ENCODE measurements around the gene VCY1B.
"Not testable (repeated sequence)": the region's sequence is repeated elsewhere in the genome, so short reads cannot be mapped to it uniquely, and the experiment has no call there.

The VCY1B gene

DNA sequence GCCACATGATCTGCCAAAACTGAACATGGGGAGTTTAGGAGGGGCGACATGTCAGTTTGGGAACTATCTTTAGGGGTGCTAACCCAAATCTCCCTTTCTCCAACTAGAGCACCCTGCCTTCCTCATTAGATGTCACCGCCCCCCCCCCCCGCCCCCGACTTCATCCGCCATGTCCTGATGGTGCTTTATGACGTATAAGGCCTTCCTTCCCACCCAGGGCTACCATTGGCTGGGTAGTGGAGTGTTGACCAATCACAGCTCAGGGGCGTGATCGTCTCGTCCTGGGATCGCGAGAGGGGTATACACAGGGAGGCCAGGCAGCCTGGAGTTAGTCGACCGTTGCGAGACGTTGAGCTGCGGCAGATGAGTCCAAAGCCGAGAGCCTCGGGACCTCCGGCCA is at the start of gene VCY1B:
TSS of gene VCY1B (plus strand) at position 301 of the 400 bp plus-strand sequence. CDS start at position 364, 63 bp downstream.
- DNase-seq (ENCODE audit: low read depth); H3K4me3 ChIP-seq (ENCODE audit: low read depth, low read length): not testable (repeated sequence)

GRCh38 chrY:14011916-14012315 is 44.1 kb upstream of the VCY1B start:
- H3K4me3 ChIP-seq (ENCODE audit: low read depth, low read length); DNase-seq (ENCODE audit: low read depth): not testable (repeated sequence)

DNA sequence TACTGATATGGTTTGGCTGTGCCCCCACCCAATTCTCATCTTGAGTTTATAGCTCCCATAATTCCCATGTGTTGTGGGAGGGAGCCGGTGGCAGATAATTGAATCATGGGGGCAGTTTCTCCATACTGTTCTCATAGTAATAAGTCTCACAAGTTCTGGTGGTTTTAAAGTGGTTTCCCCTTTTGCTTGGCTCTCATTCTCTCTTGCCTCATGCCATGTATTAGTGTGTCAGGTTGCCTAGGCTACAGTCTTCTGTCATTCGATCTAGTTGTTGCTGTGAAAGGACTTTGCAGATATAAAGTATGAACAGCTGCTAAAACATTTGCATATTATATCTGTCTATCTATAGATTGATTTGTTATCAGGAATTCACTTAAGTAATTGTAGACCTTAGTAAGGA is 25.6 kb upstream of the VCY1B start:
- not testable (repeated sequence) for DNase-seq (ENCODE audit: low read depth); H3K4me3 ChIP-seq (ENCODE audit: low read depth, low read length)

DNA sequence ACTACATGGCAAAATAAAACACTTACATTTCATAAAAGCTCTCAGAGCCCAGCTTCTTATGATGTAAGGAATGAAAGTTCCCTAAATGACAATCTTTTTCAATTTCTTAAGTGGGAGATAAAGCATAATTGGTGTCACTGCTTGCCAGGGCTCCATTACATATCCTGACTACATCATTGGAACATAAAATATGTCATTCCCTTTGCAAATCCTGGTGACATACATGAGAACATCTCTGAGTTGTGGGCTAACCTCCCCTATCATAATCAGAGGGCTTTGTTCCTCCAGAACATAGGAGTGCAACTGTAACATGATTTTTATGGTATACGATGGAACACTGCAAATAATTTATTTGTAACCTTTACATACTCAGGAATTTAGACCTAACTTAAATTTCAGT is 29.9 kb downstream of the VCY1B start:
- no peak for DNase-seq (ENCODE audit: low read depth)
- H3K4me3 ChIP-seq (ENCODE audit: low read depth, low read length) = no peak overlapping the region
- TF ChIP-seq, protein P1, sequence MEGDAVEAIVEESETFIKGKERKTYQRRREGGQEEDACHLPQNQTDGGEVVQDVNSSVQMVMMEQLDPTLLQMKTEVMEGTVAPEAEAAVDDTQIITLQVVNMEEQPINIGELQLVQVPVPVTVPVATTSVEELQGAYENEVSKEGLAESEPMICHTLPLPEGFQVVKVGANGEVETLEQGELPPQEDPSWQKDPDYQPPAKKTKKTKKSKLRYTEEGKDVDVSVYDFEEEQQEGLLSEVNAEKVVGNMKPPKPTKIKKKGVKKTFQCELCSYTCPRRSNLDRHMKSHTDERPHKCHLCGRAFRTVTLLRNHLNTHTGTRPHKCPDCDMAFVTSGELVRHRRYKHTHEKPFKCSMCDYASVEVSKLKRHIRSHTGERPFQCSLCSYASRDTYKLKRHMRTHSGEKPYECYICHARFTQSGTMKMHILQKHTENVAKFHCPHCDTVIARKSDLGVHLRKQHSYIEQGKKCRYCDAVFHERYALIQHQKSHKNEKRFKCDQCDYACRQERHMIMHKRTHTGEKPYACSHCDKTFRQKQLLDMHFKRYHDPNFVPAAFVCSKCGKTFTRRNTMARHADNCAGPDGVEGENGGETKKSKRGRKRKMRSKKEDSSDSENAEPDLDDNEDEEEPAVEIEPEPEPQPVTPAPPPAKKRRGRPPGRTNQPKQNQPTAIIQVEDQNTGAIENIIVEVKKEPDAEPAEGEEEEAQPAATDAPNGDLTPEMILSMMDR (IDR thresholded peaks at IDR 0.05; ENCODE audit: low read depth, low read length, missing control alignments) = no peak
